Endometrial microvascular endothelial cells (primary cell): Measurements from ENCODE around the gene PDCD1. TPM values are rescaled to one million over a fixed set of nuclear protein-coding genes. Genes with fewer than 3 reads are reported as not detected.
"Not testable (repeated sequence)": the region's sequence is repeated elsewhere in the genome, so short reads cannot be mapped to it uniquely, and the experiment has no call there.

Experiments
- in situ Hi-C: cut with HindIII; loops from 2 replicates; pipeline ENCODE4 v1.10.0; 2017; ENCODE audit warnings: low sequenced_read_pairs, low pct_unique_long_range_greater_than_20kb; ENCODE audit errors: inconsistent ontology term
- total RNA-seq: library from RNA; depleted of rRNA; stranded (reverse); fragments of >200 nt; gene quantifications from one replicate; pipeline ENCODE4 v1.2.3, GENCODE V29; 2015; ENCODE audit errors: inconsistent ontology term

PDCD1 gene
- total RNA-seq: not detected

GRCh38 chr2:241858206-241859016, at the start of gene PDCD1:
Gene PDCD1 (minus strand): TSS chr2:241858894. CDS start chr2:241858838, 56 bp downstream.
- in situ Hi-C loops: no loop called here

GRCh38 chr2:241907831-241908230, 49.1 kb upstream of the PDCD1 start:
- in situ Hi-C loops: not testable (repeated sequence)

- in situ Hi-C loops: no loop called here
These were observed 48.3 kb upstream of the PDCD1 start for GRCh38 chr2:241906826-241907570.

- in situ Hi-C loops: not testable (repeated sequence)
These were observed 47.7 kb upstream of the PDCD1 start for GRCh38 chr2:241906378-241906770.

GRCh38 chr2:241905716-241906377, 47.2 kb upstream of the PDCD1 start:
- in situ Hi-C loops: no loop called here

GRCh38 chr2:241904791-241905710, 46.4 kb upstream of the PDCD1 start:
- in situ Hi-C loops: no loop called here

- in situ Hi-C loops: no loop called here
These were observed 45.5 kb upstream of the PDCD1 start for GRCh38 chr2:241904011-241904718.

GRCh38 chr2:241903121-241904010, 44.7 kb upstream of the PDCD1 start:
- in situ Hi-C loops: no loop called here

- in situ Hi-C loops: no loop called here
These were observed 43.8 kb upstream of the PDCD1 start for GRCh38 chr2:241902357-241902991.

- in situ Hi-C loops: no loop called here
These were observed 43.0 kb upstream of the PDCD1 start for GRCh38 chr2:241901500-241902351.

- in situ Hi-C loops: no loop called here
These were observed 42.3 kb upstream of the PDCD1 start for GRCh38 chr2:241901018-241901380.

GRCh38 chr2:241900251-241901017, 41.7 kb upstream of the PDCD1 start:
- in situ Hi-C loops: no loop called here

GRCh38 chr2:241898463-241899270, 40.0 kb upstream of the PDCD1 start:
- in situ Hi-C loops: no loop called here

GRCh38 chr2:241897231-241897916, 38.7 kb upstream of the PDCD1 start:
- in situ Hi-C loops: no loop called here
